Measurements from ENCODE around the gene SAMD4A.
"Not testable (repeated sequence)": the region's sequence is repeated elsewhere in the genome, so short reads cannot be mapped to it uniquely, and the experiment has no call there.

SAMD4A gene

DNA sequence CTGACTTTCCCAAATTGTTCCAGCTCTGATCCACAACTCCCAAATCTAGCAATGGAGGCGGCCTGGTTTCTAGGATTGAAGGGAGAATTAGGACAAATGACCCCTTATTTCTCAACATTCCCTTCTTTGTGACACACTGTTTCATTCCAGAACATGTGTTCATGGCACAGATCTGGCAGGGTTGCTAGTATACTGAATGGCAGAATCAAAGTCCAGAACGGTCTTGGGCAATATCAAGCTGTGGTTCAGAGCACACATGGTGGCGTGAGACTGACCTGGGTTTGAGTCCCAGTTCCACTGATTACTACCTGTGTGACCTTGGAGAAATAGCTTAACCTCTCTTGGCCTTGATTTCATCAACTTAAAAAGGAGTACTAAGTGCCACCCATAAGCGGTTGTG is 152.5 kb downstream of the SAMD4A start:
- no peak for DNase-seq (ENCODE audit: low read depth in 3 of 3, low spot score in 1 of 3)

DNA sequence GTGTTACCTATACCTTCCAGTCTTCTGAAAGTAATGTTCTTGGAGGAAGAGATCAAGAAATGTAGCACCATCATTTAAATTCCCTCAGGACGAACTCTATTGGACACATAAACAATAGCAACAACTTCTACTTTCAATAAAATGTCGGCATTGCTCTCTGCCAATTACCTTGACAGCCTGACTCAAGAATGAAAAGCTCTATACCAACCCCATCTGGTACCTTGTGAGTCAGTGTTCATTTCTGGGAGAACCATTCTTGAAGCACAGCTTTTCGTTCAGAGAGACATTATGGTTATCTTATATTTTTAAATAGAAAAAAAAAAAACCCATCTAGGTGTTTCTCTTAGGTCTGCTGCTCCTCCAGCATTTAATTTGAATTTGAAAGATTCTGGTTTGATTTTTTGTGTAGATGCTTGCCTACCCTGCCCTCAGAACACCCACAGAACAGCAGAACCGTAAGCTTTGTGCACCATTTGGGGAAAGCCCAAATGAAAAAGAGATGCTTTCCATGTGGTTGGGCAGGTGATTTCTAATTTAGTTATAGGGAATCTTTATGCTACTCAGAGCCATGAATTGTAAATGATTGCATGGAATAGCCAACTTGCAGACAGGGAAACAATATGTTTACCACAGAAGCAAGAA is 156.0 kb downstream of the SAMD4A start:
- DNase-seq (ENCODE audit: low read depth in 3 of 3, low spot score in 1 of 3): no peak

DNA sequence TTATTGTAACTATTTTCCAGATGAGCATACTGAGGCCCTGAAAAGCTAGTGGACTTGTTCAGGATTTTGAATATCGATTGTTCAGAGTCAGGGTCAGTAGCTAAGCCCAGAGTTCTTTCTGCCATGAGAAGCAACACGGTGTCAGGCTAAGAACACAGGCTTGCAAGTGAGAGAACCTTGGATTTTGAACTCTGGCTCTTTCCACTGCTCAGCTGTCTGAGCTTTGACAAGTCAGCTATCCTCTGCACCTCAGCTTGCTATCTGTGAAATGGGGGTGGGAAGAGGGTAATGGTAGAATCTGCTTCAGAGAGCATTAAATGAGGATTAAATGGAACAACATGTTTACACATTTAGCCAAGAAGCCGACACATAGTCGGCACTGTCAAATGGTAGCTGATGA is 157.2 kb downstream of the SAMD4A start:
- DNase-seq (ENCODE audit: low read depth in 3 of 3, low spot score in 1 of 3): no peak

DNA sequence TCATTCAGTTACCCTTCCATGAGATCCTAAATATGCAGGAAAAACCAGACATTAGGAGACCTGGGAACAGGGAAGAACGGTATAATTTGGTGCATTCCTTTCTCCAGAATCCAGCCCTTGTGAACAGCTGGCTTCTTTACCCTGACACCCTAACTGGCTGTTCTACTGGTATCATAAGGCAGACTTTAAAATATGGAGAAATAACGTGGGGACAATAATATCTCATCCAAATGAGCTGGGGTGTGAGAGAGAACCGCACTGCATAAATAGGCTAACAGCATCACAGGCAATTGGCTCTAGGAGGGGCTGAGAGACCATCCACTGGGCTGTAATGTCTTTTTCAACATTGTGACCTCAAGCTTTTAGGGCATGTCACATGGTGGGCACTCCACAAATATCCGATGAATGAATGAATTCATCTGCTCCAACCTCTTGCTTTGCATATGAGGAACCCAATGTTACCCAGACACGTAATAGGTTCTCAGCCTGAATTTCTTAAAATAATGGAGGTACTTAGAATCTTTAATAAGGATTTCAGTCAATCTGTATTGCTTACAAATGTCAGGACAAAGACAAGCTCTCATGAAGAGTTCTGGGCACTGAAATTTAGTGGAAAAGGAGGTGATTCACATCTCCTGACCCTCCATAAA is 157.9 kb downstream of the SAMD4A start:
- DNase-seq (ENCODE audit: low read depth in 3 of 3, low spot score in 1 of 3): no peak

DNA sequence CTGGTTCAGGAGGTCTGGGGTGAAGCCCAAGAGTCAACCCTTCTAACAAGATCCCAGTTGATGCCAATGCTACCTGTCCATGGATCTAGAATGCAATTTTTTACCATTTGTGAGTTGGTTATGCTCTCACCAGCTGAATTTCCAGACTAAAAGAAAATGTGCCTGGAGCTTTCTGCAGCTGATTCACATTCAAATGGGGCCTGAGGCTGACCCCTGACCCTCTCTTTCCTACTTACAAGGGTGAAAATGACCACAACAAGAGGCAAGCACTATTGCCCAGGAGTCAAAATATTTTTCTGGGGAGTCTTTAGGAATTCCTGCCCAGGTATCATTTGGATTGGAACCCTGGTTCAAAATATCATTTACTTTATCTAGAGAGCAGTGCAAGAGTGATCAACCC is 159.1 kb downstream of the SAMD4A start:
- DNase-seq (ENCODE audit: low read depth in 3 of 3, low spot score in 1 of 3): no peak

DNA sequence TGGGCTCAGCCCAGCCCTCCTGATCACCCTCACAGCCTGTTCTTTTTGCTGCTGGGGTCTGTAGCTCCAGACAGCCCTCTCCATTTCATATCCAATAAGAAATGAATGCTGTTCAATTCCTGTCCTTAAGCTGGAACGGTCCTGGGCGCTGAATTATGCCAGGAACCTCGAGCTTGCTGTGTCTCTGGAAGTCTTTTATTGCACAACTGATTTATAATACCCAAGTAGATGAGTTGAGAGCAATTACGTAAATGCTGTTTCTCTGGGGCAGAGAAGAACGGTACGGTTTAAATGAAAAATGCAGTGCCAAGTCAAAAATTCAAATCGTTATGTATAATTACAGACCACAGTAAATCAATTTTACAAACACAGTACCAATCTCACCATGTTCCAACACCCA is 161.0 kb downstream of the SAMD4A start:
- DNase-seq (ENCODE audit: low read depth in 3 of 3, low spot score in 1 of 3): no peak

DNA sequence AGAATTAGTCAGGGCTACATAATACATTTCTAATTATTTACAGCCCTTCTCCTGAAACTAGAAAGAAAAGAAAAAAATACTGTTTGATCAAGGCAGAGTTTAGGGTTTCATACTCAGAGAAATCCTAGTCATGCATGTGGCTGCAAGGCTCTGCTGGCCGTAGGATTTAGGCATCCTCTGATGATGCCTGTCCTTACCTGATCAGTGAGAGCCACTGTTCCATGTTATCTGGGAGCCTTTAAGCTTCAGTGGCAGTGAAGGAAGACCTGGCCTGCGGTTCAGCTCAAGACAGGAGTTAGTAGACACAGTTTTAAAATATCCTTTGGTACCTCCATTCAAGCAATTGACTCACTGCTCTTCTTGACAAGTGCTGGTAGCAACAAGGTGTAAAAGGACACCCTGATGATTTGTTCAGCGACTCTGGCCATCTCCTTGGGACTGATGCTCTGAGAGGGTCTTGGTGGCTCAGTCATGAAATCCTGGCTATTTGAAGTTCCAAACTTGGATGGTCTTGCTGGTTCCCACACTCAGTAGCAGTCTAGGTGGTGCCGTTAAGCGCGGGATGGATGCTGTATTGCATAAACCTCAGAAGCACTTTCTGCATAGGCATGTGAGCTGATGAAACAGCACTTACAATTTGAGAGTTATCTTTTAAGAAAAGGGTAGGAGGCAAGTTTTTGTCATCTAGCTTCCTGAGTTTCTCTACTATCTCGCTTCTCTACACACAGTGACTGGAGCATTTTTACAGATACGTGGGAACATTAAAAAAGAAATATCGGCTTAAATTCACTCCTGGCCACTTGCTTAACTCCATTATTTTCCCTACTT is 162.0 kb downstream of the SAMD4A start:
- DNase-seq (ENCODE audit: low read depth in 3 of 3, low spot score in 1 of 3): no peak

DNA sequence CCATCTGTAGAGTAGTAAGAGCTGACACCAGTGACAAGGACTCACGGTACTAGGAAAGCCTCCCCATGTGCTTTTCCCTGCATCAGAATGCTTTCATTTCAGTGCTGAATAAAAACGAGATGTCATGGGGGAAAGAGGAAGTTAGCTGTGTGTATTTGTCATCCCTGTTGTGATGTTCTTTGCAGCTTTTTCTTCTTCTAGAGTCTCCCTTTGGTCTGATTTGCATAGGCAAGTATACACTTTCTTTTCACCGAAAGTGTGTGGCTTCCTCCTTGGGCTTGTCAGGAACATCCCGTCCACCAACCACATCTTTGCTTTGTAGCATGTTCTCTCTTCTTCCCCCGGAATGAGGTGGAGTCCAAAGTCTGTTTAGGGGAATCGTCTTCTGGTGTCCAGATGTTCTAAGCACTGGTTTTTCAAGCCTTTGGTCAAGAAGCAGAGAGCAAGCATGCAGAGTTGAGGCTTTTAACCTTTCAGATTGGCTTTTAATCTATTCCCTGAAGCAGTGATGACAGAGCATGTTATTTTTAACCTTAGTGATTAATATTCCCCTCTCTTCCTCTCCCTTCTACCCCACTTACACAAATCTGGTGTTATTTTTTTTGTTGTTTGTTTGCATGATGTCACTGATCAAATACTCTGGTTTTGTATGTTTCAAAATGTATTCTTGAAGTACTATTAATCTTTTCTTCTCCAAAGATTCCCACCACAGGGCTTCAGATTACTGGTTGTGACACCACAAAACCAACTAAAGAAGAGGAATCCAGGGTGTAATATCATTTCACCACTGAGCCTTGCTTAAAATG is 163.4 kb downstream of the SAMD4A start:
- no peak for DNase-seq (ENCODE audit: low read depth in 3 of 3, low spot score in 1 of 3)

DNA sequence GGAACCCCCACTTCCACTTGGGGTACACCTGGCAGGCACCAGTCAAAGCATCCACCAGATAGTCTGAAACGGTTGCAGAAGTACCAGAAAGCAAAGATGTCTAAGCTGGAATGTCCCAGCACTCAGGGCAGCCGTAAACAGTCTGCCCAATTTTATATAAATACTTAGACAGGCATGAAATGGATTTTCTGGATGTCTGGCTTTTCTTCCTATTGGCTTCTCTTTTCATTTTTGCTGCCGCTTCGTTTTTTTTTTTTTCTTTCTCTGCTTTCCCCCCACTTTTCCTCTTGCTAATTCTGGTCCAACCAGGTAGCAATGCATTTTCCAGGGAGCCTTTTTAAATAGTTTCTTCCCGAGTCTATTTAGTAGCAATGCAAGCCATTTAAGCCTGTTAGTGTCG is 168.0 kb downstream of the SAMD4A start:
- no peak for DNase-seq (ENCODE audit: low read depth in 3 of 3, low spot score in 1 of 3)

DNA sequence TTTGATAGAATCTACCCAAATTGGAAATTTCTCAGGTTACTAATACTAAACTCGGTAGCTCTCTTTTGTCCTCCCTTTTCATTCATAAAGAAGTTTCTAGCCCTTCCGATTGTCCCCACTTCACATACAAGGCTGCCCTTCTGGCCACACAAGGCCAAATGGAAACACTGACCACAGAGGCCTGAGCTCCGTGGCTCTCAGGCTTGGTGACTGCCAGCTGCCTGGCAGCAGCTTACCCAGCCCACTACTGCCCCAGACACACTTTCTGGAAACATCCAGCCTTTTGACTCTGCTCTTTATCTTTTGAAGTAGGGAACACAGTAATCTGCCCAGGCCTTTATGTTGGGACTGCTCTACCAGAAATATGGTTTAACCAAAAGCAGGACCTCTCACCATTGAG is 168.5 kb downstream of the SAMD4A start:
- no peak for DNase-seq (ENCODE audit: low read depth in 3 of 3, low spot score in 1 of 3)

DNA sequence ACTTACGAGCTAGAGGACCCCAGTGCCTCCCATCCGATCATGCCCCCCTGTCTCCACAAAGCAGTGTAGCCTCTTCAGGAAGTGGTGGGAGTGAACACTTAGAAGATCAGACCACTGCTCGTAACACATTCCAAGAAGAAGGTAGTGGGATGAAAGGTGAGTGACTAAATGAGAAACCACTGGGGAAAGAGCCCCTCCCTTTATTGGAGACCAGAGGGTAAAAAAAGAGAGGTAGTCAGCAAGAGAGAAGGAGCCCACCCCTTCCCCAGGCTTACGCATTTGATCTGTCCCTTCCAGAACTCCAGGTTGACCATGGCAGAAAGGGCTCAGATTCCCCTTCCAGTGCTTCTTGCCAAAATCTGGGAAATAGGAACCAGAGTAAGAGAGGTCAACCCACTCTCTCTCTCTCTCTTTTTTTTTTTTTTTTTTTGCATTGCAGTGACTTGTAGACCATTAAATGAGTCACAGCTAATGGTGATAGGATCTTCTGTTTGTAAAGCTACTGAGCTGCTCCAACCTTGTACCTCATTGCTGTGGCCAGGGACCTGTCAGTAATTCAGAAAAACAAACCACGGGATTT is 170.3 kb downstream of the SAMD4A start:
- no peak for DNase-seq (ENCODE audit: low read depth in 3 of 3, low spot score in 1 of 3)

DNA sequence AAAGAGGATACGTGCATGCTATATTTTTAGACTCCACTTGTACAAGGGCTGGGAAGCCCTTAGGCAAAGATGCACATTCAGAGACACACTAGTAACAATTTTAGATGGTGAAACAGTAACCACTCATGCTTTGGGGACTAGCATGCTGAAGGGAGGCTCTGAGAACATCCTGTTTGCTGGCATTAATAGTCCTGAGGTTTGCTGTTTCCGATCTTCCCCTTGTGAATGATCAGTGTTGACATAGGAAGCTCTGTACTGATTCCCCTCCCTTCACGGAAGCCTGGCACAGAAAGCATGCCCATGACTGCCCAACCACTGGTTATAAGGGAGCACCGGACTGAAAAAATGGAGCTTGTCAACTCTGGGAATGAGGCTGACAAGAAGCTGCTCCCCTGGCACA is 171.1 kb downstream of the SAMD4A start:
- DNase-seq (ENCODE audit: low read depth in 3 of 3, low spot score in 1 of 3): no peak

DNA sequence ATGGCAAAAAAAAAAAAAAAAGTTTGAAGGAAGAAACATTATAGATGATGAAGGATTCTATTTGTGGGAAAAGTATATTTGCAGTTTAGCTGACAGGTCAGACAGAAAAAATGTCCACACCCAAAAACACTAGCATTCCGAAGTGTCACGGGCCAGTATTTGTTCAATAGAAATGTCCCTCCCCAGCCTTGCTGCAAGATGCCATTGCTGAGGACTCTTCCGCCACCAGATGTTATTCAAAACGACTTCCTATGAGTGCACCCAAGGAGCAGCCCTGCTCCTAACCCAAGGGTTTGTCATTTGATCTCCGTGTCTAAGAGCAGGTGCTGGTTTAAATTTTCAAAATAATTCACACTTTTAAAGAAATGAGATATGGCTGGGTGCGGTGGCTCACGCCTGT is 172.6 kb downstream of the SAMD4A start:
- no peak for DNase-seq (ENCODE audit: low read depth in 3 of 3, low spot score in 1 of 3)

DNA sequence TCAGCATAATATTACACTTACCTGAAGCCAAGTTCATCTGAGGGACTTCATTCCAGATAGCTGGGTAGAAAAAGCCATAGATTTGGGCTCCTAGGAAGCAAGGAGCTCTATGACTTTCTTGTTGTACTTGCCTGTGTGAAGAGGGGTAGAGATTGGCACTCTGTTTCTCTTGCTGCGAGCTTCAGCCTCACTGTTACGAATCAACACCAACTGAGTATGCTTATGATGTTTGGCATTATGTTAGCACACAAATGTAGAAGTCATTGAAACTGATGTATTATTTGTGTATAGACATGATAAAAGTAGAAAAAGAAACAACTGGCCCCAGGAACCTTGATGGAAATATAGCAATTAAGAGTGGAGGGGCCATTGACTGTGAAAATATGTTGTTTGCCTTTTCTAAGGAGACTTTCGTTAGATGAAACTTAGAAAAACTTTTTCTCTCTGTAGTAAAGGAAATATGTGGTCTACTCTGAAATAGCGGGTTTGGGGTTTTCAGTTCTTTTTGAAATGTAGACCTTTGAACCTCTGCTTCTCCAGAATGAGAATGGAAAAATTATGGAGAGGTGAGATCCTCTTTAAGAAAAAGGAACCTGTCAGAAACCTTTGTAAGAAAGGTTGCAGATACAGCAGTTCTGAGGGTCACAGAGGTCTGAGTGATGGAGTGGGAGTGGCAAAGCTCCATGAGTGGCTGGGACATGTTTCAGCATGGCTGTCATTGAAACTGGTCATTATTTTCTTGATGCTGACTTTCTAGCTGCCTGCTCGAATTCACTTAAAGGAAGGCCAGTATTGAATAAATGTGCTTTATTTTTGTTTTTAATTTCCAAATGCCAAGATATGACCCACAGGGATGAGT is 175.8 kb downstream of the SAMD4A start:
- DNase-seq (ENCODE audit: low read depth in 3 of 3, low spot score in 1 of 3): no peak

DNA sequence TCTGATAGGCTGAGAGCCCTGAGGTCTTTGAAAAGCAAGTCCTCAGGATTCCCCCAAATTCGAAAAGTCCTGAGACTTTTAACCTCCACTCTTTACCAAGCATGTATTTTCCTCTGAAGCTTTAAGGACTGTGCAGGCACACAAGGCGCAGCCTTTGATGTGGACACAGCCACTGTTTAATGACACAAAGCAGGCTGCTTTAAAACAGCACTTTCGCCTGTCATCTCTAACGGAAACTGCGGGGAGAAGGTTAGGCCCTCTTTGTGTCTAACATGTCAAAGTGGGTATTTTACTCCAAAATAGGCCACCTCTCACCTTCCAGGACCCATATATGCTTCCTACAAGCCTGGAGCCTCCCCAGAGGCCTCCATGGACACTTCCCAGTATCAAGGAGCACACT is 176.5 kb downstream of the SAMD4A start:
- no peak for DNase-seq (ENCODE audit: low read depth in 3 of 3, low spot score in 1 of 3)

DNA sequence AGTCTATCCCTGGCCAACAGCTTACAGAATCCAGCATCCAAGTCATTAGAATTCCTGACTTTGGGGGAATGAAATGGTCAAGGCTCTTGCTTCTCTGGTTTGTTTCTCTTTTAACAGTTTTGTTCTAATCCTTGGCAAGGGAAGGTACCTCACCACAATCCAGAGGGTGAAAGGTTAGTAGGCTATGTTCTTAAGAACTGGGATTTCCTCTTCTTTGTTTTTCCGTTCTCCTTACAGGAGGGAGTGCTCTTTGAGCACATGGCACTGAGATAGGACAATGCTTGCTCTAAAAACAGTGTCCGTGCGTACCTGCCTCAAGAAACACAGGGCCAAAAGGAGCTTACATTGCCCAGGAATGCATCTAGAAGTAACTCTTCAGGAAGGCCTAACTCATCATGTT is 179.1 kb downstream of the SAMD4A start:
- no peak for DNase-seq (ENCODE audit: low read depth in 3 of 3, low spot score in 1 of 3)

DNA sequence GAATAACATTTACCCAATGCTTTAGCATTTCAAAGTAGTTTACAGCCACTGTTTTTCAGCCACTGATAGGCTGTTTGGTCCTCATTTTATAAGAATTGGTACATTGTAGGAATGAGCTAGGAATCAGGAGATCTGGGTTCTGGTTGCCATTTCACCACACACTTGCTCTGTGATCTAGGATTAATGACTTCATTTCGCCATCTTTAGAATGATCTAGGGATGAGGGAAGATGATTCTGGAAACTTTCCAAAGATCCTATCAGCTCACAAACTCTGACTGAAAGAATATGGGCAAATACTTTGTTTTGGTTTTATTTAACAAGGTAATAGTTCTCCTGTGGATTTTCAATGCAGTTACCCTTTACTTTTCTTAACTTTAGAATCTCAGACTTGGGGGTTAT is 180.7 kb downstream of the SAMD4A start:
- no peak for DNase-seq (ENCODE audit: low read depth in 3 of 3, low spot score in 1 of 3)

DNA sequence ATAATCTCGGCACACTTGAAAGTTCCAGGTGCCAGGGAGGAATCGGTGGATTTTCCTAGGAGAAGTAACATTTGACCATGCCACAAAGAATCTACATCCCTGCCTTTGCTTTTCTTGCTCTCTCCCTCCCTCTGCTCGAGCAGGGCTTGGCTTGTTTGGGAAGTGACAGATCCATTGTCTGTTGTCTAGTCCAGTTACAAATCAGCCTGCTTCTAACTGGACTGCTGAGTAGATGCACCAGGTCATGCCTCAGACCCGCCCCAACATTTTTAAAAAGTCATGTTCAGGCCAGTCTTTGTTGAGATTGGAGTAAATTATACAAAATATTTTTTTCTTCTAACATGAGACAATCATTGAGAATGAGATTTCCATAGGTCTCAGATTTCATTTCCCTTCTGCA is 182.3 kb downstream of the SAMD4A start:
- no peak for DNase-seq (ENCODE audit: low read depth in 3 of 3, low spot score in 1 of 3)

DNA sequence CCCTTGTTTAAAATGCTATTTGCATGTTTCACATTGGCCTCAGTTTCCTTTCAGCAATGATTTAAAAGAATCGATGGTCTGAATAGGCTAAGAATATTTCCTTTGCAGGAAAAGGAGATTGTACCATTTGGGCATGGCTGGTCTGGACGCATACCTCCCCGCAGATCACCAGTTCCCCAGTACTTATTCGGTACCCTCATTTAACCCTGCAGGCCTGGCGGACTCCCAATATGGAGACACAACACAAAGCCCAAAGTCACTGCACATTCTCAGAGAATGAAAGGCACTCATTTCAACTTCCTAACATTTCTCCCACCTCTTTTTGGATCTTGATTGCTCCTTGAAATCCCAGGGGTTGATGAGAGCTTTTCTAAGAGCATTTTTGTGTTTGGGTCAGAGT is 182.8 kb downstream of the SAMD4A start:
- no peak for DNase-seq (ENCODE audit: low read depth in 3 of 3, low spot score in 1 of 3)

DNA sequence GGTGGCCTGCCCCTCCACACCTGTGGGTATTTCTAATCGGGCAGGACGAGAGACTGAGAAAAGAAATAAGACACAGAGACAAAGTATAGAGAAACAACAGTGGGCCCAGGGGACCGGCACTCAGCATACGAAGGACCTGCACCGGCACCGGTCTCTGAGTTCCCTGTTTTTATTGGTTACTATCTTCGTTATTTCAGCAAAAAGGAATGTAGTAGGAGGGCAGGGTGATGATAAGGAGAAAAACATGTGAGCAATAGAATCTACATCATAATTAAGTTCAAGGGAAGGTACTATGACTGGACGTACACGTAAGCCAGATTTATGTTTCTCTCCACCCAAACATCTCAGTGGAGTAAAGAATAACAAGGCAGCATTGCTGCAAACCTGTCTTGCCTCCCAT is 185.7 kb downstream of the SAMD4A start:
- DNase-seq (ENCODE audit: low read depth in 3 of 3, low spot score in 1 of 3): not testable (repeated sequence)

All from stimulated activated CD4-positive, alpha-beta T cell treated with anti-CD3 and anti-CD28 coated beads, TNF-alpha, amount 100 ng/mL, for 1 hour (primary cell).